Measurements from ENCODE around the gene VSTM2B. TPM values are rescaled to one million over a fixed set of nuclear protein-coding genes. Genes with fewer than 3 reads are reported as not detected.

VSTM2B gene
- total and polyA plus RNA-seq, 4 donors = not detected

DNA sequence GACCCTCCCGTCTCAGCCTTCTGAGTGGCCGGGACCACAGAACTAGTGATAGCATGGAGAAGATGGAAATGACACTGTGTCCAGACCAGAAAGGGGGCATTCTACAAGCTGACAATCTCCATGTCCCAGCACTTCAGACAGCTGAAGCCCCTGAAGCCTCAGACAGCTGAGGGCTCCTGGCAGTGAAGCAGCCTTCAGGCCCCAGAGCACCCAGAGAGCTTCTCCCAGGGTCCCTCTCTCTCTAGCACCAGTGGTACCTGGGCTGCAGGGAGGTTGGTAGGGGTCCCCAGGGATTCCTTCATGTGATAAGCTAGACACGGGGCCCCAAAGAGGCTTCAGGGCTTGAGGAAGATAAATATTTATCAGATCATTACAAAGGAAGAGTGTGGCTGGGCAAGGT, 72.7 kb downstream of the VSTM2B start:
- no peak for DNase-seq (ENCODE audit: low spot score)
- Histone ChIP-seq H3K9me3 (ENCODE audit: control insufficient read depth in 4 of 4, low read length in 3 of 4) (no peaks in the 10 kb centered on the region), H3K36me3 (ENCODE audit: control insufficient read depth in 4 of 4, insufficient read depth in 3 of 4, low read depth in 1 of 4, low read length in 3 of 4) (no peaks in the 10 kb centered on the region), H3K27ac (ENCODE audit: low read depth in 1 of 2, low read length in 2 of 2) (no peak overlapping the region), H3K27me3 (ENCODE audit: control insufficient read depth in 4 of 4, insufficient read depth in 4 of 4, low read length in 3 of 4) (peaks cover 0 to 6% (median 2%) of the 10 kb centered on the region in 4 donors), H3K4me3 (ENCODE audit: low read depth in 1 of 3, low read length in 3 of 3) (no peak overlapping the region), H3K9ac (ENCODE audit: low read depth in 1 of 2, low read length in 2 of 2) (no peak overlapping the region), H3K4me1 (ENCODE audit: control insufficient read depth in 4 of 4, insufficient read depth in 4 of 4, low read length in 3 of 4) (no peaks in the 10 kb centered on the region)
- WGBS = 66% methylated on average over 3 of the region's 3 CpGs
- TF ChIP-seq GABPA (IDR thresholded peaks at IDR 0.05 in 1 of 2, conservative IDR thresholded peaks at IDR 0.05 in 1 of 2) (no peak), RXRA (IDR thresholded peaks at IDR 0.05) (no peak), TAF1 (conservative IDR thresholded peaks at IDR 0.05) (no peak), YY1 (IDR thresholded peaks at IDR 0.05) (no peak)
- TF ChIP-seq, protein P1, sequence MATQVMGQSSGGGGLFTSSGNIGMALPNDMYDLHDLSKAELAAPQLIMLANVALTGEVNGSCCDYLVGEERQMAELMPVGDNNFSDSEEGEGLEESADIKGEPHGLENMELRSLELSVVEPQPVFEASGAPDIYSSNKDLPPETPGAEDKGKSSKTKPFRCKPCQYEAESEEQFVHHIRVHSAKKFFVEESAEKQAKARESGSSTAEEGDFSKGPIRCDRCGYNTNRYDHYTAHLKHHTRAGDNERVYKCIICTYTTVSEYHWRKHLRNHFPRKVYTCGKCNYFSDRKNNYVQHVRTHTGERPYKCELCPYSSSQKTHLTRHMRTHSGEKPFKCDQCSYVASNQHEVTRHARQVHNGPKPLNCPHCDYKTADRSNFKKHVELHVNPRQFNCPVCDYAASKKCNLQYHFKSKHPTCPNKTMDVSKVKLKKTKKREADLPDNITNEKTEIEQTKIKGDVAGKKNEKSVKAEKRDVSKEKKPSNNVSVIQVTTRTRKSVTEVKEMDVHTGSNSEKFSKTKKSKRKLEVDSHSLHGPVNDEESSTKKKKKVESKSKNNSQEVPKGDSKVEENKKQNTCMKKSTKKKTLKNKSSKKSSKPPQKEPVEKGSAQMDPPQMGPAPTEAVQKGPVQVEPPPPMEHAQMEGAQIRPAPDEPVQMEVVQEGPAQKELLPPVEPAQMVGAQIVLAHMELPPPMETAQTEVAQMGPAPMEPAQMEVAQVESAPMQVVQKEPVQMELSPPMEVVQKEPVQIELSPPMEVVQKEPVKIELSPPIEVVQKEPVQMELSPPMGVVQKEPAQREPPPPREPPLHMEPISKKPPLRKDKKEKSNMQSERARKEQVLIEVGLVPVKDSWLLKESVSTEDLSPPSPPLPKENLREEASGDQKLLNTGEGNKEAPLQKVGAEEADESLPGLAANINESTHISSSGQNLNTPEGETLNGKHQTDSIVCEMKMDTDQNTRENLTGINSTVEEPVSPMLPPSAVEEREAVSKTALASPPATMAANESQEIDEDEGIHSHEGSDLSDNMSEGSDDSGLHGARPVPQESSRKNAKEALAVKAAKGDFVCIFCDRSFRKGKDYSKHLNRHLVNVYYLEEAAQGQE (IDR thresholded peaks at IDR 0.05) = no peak
- TF ChIP-seq, protein P2, sequence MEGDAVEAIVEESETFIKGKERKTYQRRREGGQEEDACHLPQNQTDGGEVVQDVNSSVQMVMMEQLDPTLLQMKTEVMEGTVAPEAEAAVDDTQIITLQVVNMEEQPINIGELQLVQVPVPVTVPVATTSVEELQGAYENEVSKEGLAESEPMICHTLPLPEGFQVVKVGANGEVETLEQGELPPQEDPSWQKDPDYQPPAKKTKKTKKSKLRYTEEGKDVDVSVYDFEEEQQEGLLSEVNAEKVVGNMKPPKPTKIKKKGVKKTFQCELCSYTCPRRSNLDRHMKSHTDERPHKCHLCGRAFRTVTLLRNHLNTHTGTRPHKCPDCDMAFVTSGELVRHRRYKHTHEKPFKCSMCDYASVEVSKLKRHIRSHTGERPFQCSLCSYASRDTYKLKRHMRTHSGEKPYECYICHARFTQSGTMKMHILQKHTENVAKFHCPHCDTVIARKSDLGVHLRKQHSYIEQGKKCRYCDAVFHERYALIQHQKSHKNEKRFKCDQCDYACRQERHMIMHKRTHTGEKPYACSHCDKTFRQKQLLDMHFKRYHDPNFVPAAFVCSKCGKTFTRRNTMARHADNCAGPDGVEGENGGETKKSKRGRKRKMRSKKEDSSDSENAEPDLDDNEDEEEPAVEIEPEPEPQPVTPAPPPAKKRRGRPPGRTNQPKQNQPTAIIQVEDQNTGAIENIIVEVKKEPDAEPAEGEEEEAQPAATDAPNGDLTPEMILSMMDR (IDR thresholded peaks at IDR 0.05; ENCODE audit: low read depth, low read length, missing input control) = no peak

DNA sequence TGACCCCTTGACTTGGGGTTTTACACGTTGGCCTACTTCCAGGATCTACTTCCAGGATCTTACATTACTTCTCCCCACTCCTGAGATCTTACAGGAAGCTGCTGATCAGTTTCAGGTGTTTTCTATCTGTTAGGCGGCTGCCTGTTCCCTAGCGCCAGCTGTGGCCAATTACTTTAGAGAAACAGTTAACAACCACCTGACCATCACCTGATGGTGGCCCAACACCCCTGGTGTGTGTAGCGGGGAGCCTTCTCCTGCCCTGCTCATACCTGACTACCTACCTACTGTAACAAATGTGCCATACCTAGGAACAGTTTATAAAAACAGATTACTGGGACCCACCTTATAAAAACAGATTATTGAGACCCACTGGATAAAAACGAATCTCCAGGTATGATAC, 77.5 kb downstream of the VSTM2B start:
- Histone ChIP-seq H3K9ac (ENCODE audit: low read depth in 1 of 2, low read length in 2 of 2) (no peak overlapping the region), H3K27me3 (ENCODE audit: control insufficient read depth in 4 of 4, insufficient read depth in 4 of 4, low read length in 3 of 4) (no peaks in the 10 kb centered on the region), H3K4me1 (ENCODE audit: control insufficient read depth in 4 of 4, insufficient read depth in 4 of 4, low read length in 3 of 4) (peaks cover 3 to 17% (median 10%) of the 10 kb centered on the region in 4 donors), H3K36me3 (ENCODE audit: control insufficient read depth in 4 of 4, insufficient read depth in 3 of 4, low read depth in 1 of 4, low read length in 3 of 4) (no peaks in the 10 kb centered on the region), H3K4me3 (ENCODE audit: low read depth in 1 of 3, low read length in 3 of 3) (no peak overlapping the region), H3K9me3 (ENCODE audit: control insufficient read depth in 4 of 4, low read length in 3 of 4) (no peaks in the 10 kb centered on the region), H3K27ac (ENCODE audit: low read depth in 1 of 2, low read length in 2 of 2) (no peak overlapping the region)
- TF ChIP-seq, protein P3, sequence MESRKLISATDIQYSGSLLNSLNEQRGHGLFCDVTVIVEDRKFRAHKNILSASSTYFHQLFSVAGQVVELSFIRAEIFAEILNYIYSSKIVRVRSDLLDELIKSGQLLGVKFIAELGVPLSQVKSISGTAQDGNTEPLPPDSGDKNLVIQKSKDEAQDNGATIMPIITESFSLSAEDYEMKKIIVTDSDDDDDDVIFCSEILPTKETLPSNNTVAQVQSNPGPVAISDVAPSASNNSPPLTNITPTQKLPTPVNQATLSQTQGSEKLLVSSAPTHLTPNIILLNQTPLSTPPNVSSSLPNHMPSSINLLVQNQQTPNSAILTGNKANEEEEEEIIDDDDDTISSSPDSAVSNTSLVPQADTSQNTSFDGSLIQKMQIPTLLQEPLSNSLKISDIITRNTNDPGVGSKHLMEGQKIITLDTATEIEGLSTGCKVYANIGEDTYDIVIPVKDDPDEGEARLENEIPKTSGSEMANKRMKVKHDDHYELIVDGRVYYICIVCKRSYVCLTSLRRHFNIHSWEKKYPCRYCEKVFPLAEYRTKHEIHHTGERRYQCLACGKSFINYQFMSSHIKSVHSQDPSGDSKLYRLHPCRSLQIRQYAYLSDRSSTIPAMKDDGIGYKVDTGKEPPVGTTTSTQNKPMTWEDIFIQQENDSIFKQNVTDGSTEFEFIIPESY (IDR thresholded peaks at IDR 0.05) = no peak
- no peak for TF ChIP-seq HNF4G (IDR thresholded peaks at IDR 0.05)
- TF ChIP-seq, protein P4, sequence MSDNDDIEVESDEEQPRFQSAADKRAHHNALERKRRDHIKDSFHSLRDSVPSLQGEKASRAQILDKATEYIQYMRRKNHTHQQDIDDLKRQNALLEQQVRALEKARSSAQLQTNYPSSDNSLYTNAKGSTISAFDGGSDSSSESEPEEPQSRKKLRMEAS (IDR thresholded peaks at IDR 0.05) = no peak
- no peak for TF ChIP-seq RXRA (IDR thresholded peaks at IDR 0.05)
- TF ChIP-seq HNF4A (conservative IDR thresholded peaks at IDR 0.05) = no peak
- TF ChIP-seq EGR1 (IDR thresholded peaks at IDR 0.05; ENCODE audit: low read depth in 2 of 2) = no peak
- no peak for TF ChIP-seq SP1 (IDR thresholded peaks at IDR 0.05)
- no peak for TF ChIP-seq NR2F2 (IDR thresholded peaks at IDR 0.05)
- TF ChIP-seq, protein P2 (IDR thresholded peaks at IDR 0.05; ENCODE audit: low read depth, low read length, missing input control) = no peak
- no peak for TF ChIP-seq RAD21 (IDR thresholded peaks at IDR 0.05)
- no peak for TF ChIP-seq FOXA1 (IDR thresholded peaks at IDR 0.05)
- TF ChIP-seq, protein P5, sequence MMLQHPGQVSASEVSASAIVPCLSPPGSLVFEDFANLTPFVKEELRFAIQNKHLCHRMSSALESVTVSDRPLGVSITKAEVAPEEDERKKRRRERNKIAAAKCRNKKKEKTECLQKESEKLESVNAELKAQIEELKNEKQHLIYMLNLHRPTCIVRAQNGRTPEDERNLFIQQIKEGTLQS (IDR thresholded peaks at IDR 0.05) = no peak
- no peak for DNase-seq (ENCODE audit: low spot score)
- WGBS = 81% methylated on average over 5 of the region's 5 CpGs
